ENCODE data around the gene HLA-DPB1. TPM values are rescaled to one million over a fixed set of nuclear protein-coding genes. Genes with fewer than 3 reads are reported as not detected.

HLA-DPB1 gene
- total and polyA plus RNA-seq, 2 donors (not counting 1 experiment from before 2014, with no cell fraction given), result 1.3 to 11.5 TPM

DNA sequence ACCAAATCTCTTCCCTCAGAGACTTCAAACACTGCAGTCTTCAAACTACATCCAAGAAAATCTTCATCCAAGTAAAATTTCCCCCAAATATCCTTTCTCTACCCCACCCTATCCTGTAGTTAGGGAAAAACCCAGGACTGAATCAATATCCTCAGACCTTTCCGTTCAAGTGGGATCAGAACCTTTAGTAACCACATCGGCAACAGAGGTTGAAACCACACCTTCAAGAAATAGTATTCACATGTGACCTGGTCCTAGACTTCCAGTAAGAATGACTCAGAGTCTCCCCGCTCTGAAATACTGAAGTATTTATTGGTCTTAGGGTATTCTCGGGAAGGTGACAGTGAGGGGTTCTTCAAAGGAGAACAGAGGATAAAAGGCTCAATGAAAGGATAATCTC lies 11.1 kb upstream of the HLA-DPB1 start:
- Histone ChIP-seq H3K9ac (ENCODE audit: insufficient read depth, low read length) (no peak overlapping the region), H3K4me2 (ENCODE audit: extremely low read depth, insufficient read depth, low read length) (no peak overlapping the region), H3K79me2 (ENCODE audit: control insufficient read depth, insufficient read depth, low read length) (no peaks in the 10 kb centered on the region), H3K4me1 (ENCODE audit: control insufficient read depth, extremely low read depth, insufficient read depth, low read length) (no peaks in the 10 kb centered on the region), H2AFZ (ENCODE audit: low read length) (no peak overlapping the region), H4K20me1 (ENCODE audit: control insufficient read depth, extremely low read depth, insufficient read depth, low read length) (no peaks in the 10 kb centered on the region), H3K9me3 (ENCODE audit: control insufficient read depth, insufficient read depth, low read depth, low read length) (no peaks in the 10 kb centered on the region), H3K4me3 (replicated peaks in 1 of 4; ENCODE audit: control extremely low read depth in 1 of 4, insufficient read depth in 1 of 4, low read depth in 3 of 4, low read length in 4 of 4) (no peak overlapping the region), H3K27ac (ENCODE audit: insufficient read depth, low read length) (no peak overlapping the region), H3K36me3 (ENCODE audit: control insufficient read depth, insufficient read depth, low read length) (no peaks in the 10 kb centered on the region), H3K27me3 (ENCODE audit: control insufficient read depth, insufficient read depth, low read length) (no peaks in the 10 kb centered on the region)
- no peak for DNase-seq (ENCODE audit: low read depth in 2 of 2)
- TF ChIP-seq EZH2 (IDR thresholded peaks at IDR 0.05; ENCODE audit: low read length, missing control alignments), result no peak
- TF ChIP-seq, protein P1, sequence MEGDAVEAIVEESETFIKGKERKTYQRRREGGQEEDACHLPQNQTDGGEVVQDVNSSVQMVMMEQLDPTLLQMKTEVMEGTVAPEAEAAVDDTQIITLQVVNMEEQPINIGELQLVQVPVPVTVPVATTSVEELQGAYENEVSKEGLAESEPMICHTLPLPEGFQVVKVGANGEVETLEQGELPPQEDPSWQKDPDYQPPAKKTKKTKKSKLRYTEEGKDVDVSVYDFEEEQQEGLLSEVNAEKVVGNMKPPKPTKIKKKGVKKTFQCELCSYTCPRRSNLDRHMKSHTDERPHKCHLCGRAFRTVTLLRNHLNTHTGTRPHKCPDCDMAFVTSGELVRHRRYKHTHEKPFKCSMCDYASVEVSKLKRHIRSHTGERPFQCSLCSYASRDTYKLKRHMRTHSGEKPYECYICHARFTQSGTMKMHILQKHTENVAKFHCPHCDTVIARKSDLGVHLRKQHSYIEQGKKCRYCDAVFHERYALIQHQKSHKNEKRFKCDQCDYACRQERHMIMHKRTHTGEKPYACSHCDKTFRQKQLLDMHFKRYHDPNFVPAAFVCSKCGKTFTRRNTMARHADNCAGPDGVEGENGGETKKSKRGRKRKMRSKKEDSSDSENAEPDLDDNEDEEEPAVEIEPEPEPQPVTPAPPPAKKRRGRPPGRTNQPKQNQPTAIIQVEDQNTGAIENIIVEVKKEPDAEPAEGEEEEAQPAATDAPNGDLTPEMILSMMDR (conservative IDR thresholded peaks at IDR 0.05 in 1 of 2, IDR thresholded peaks at IDR 0.05 in 1 of 2; ENCODE audit: low read depth in 1 of 2, low read length in 2 of 2), result no peak

DNA sequence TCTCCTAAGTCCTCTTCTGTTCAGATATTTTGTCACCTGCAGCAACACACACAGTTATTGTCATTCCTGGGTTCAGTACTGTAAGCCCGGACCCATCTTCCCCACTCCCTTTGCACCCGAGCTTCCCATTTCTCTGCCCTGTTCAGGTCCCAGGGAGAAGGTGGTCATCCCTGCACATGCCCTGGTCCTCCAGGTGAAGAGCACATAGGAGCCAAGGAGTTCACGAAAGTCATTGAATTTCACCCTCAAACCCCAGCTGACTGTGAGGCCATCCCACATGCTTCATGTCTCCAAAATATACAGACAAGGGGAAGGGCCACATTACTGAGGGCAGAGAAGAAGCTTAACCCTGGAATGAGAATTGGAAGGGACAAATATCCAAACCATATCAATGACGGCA lies 10.5 kb upstream of the HLA-DPB1 start:
- no peak overlapping the region for H3K4me3 ChIP-seq (replicated peaks in 1 of 4; ENCODE audit: control extremely low read depth in 1 of 4, insufficient read depth in 1 of 4, low read depth in 3 of 4, low read length in 4 of 4)
- H3K4me1 ChIP-seq (ENCODE audit: control insufficient read depth, extremely low read depth, insufficient read depth, low read length), result no peaks in the 10 kb centered on the region
- no peaks in the 10 kb centered on the region for H3K27me3 ChIP-seq (ENCODE audit: control insufficient read depth, insufficient read depth, low read length)
- H4K20me1 ChIP-seq (ENCODE audit: control insufficient read depth, extremely low read depth, insufficient read depth, low read length), result no peaks in the 10 kb centered on the region
- DNase-seq (ENCODE audit: low read depth in 2 of 2), result no peak
- H2AFZ ChIP-seq (ENCODE audit: low read length), result no peak overlapping the region
- no peaks in the 10 kb centered on the region for H3K9me3 ChIP-seq (ENCODE audit: control insufficient read depth, insufficient read depth, low read depth, low read length)
- no peak overlapping the region for H3K4me2 ChIP-seq (ENCODE audit: extremely low read depth, insufficient read depth, low read length)
- no peaks in the 10 kb centered on the region for H3K79me2 ChIP-seq (ENCODE audit: control insufficient read depth, insufficient read depth, low read length)
- no peak overlapping the region for H3K27ac ChIP-seq (ENCODE audit: insufficient read depth, low read length)
- no peak overlapping the region for H3K9ac ChIP-seq (ENCODE audit: insufficient read depth, low read length)
- no peaks in the 10 kb centered on the region for H3K36me3 ChIP-seq (ENCODE audit: control insufficient read depth, insufficient read depth, low read length)
- TF ChIP-seq, protein P1 (conservative IDR thresholded peaks at IDR 0.05 in 1 of 2, IDR thresholded peaks at IDR 0.05 in 1 of 2; ENCODE audit: low read depth in 1 of 2, low read length in 2 of 2), result no peak
- no peak for TF ChIP-seq EZH2 (IDR thresholded peaks at IDR 0.05; ENCODE audit: low read length, missing control alignments)

- no peaks in the 10 kb centered on the region for H3K9me3 ChIP-seq (ENCODE audit: control insufficient read depth, insufficient read depth, low read depth, low read length)
- no peaks in the 10 kb centered on the region for H3K36me3 ChIP-seq (ENCODE audit: control insufficient read depth, insufficient read depth, low read length)
- no peaks in the 10 kb centered on the region for H3K79me2 ChIP-seq (ENCODE audit: control insufficient read depth, insufficient read depth, low read length)
- H4K20me1 ChIP-seq (ENCODE audit: control insufficient read depth, extremely low read depth, insufficient read depth, low read length), result no peaks in the 10 kb centered on the region
- H3K27ac ChIP-seq (ENCODE audit: insufficient read depth, low read length), result no peak overlapping the region
- no peak for TF ChIP-seq EZH2 (IDR thresholded peaks at IDR 0.05; ENCODE audit: low read length, missing control alignments)
- TF ChIP-seq, protein P1 (conservative IDR thresholded peaks at IDR 0.05 in 1 of 2, IDR thresholded peaks at IDR 0.05 in 1 of 2; ENCODE audit: low read depth in 1 of 2, low read length in 2 of 2), result no peak
- H3K4me1 ChIP-seq (ENCODE audit: control insufficient read depth, extremely low read depth, insufficient read depth, low read length), result no peaks in the 10 kb centered on the region
- no peak overlapping the region for H3K4me3 ChIP-seq (replicated peaks in 1 of 4; ENCODE audit: control extremely low read depth in 1 of 4, insufficient read depth in 1 of 4, low read depth in 3 of 4, low read length in 4 of 4)
- no peak for DNase-seq (ENCODE audit: low read depth in 2 of 2)
- H3K9ac ChIP-seq (ENCODE audit: insufficient read depth, low read length), result no peak overlapping the region
- no peak overlapping the region for H3K4me2 ChIP-seq (ENCODE audit: extremely low read depth, insufficient read depth, low read length)
- no peaks in the 10 kb centered on the region for H3K27me3 ChIP-seq (ENCODE audit: control insufficient read depth, insufficient read depth, low read length)
- no peak overlapping the region for H2AFZ ChIP-seq (ENCODE audit: low read length)
Measured at GRCh38 chr6:33066917-33067521, 8.8 kb upstream of the HLA-DPB1 start.
